Activated T-cell treated with anti-CD3 and anti-CD28 coated beads, Interleukin-2, amount 50 U/mL, for 24 hours (primary cell): Measurements from ENCODE around the gene DAB1.

Source experiments
- DNase-seq: peaks from one replicate; pipeline ENCODE4 v3.0.0-alpha.2; 2020
- H3K27ac Mint-ChIP-seq: 2 replicates; pipeline ENCODE4 v1.8.0; 2020; ENCODE audit warnings: mild to moderate bottlenecking, mixed read lengths
- H3K27me3 Mint-ChIP-seq: 2 replicates; pipeline ENCODE4 v1.8.0; 2020; ENCODE audit warnings: mixed read lengths
- H3K36me3 Mint-ChIP-seq: 2 replicates; pipeline ENCODE4 v1.8.0; 2020; ENCODE audit warnings: low read depth, mixed read lengths
- H3K4me1 Mint-ChIP-seq: 2 replicates; pipeline ENCODE4 v1.8.0; 2020; ENCODE audit warnings: low read depth, mixed read lengths
- H3K4me3 Mint-ChIP-seq: 2 replicates; pipeline ENCODE4 v1.8.0; 2020; ENCODE audit warnings: mild to moderate bottlenecking, moderate library complexity, mixed read lengths
- H3K9me3 Mint-ChIP-seq: 2 replicates; pipeline ENCODE4 v1.8.0; 2020; ENCODE audit warnings: mixed read lengths

Gene DAB1

GRCh38 chr1:57424231-57425027 is 569 bp upstream of the DAB1 start:
- no peak for DNase-seq
- peak overlapping the region; percentile 54 for H3K4me3 Mint-ChIP-seq
- H3K27me3 Mint-ChIP-seq = peaks cover 73% of the 10 kb centered on the region
- H3K4me1 Mint-ChIP-seq = peaks cover 11% of the 10 kb centered on the region
- no peak overlapping the region for H3K27ac Mint-ChIP-seq
- H3K36me3 Mint-ChIP-seq = no peaks in the 10 kb centered on the region
- no peaks in the 10 kb centered on the region for H3K9me3 Mint-ChIP-seq

- no peak overlapping the region for H3K27ac Mint-ChIP-seq
- no peaks in the 10 kb centered on the region for H3K36me3 Mint-ChIP-seq
- H3K27me3 Mint-ChIP-seq = peaks cover 77% of the 10 kb centered on the region
- peak overlapping the region; percentile 4 for H3K4me3 Mint-ChIP-seq
- no peak for DNase-seq
- no peaks in the 10 kb centered on the region for H3K9me3 Mint-ChIP-seq
- peaks cover 11% of the 10 kb centered on the region for H3K4me1 Mint-ChIP-seq
These were observed 665 bp downstream of the DAB1 start for GRCh38 chr1:57423135-57423655.

- DNase-seq = no peak
- H3K4me3 Mint-ChIP-seq = peak overlapping the region; percentile 25
- H3K27ac Mint-ChIP-seq = no peak overlapping the region
- peaks cover 11% of the 10 kb centered on the region for H3K4me1 Mint-ChIP-seq
- H3K27me3 Mint-ChIP-seq = peaks cover 78% of the 10 kb centered on the region
- H3K36me3 Mint-ChIP-seq = no peaks in the 10 kb centered on the region
- H3K9me3 Mint-ChIP-seq = no peaks in the 10 kb centered on the region
These were observed 1.4 kb downstream of the DAB1 start for GRCh38 chr1:57422271-57423134.

GRCh38 chr1:57421806-57422205 is 2.1 kb downstream of the DAB1 start:
- H3K27ac Mint-ChIP-seq = no peak overlapping the region
- no peak for DNase-seq
- H3K9me3 Mint-ChIP-seq = no peaks in the 10 kb centered on the region
- no peak overlapping the region for H3K4me3 Mint-ChIP-seq
- peaks cover 75% of the 10 kb centered on the region for H3K27me3 Mint-ChIP-seq
- H3K4me1 Mint-ChIP-seq = peaks cover 11% of the 10 kb centered on the region
- no peaks in the 10 kb centered on the region for H3K36me3 Mint-ChIP-seq

GRCh38 chr1:57420981-57421785 is 2.7 kb downstream of the DAB1 start:
- Mint-ChIP-seq H3K36me3 (no peaks in the 10 kb centered on the region), H3K27ac (no peak overlapping the region), H3K4me3 (no peak overlapping the region), H3K27me3 (peaks cover 71% of the 10 kb centered on the region), H3K4me1 (peaks cover 11% of the 10 kb centered on the region), H3K9me3 (no peaks in the 10 kb centered on the region)
- DNase-seq = no peak

- DNase-seq = no peak
- H3K4me3 Mint-ChIP-seq = no peak overlapping the region
- peaks cover 9% of the 10 kb centered on the region for H3K4me1 Mint-ChIP-seq
- peaks cover 57% of the 10 kb centered on the region for H3K27me3 Mint-ChIP-seq
- H3K9me3 Mint-ChIP-seq = peaks cover 2% of the 10 kb centered on the region
- no peaks in the 10 kb centered on the region for H3K36me3 Mint-ChIP-seq
- no peak overlapping the region for H3K27ac Mint-ChIP-seq
These were observed 4.9 kb downstream of the DAB1 start for GRCh38 chr1:57418971-57419370.

- Mint-ChIP-seq H3K9me3 (peaks cover 2% of the 10 kb centered on the region), H3K27me3 (peaks cover 13% of the 10 kb centered on the region), H3K4me1 (no peaks in the 10 kb centered on the region), H3K4me3 (no peak overlapping the region), H3K27ac (no peak overlapping the region), H3K36me3 (no peaks in the 10 kb centered on the region)
- no peak for DNase-seq
These were observed 12.6 kb downstream of the DAB1 start for GRCh38 chr1:57411262-57411661.

- no peaks in the 10 kb centered on the region for H3K4me1 Mint-ChIP-seq
- no peaks in the 10 kb centered on the region for H3K36me3 Mint-ChIP-seq
- no peak overlapping the region for H3K4me3 Mint-ChIP-seq
- H3K27ac Mint-ChIP-seq = no peak overlapping the region
- H3K9me3 Mint-ChIP-seq = no peaks in the 10 kb centered on the region
- H3K27me3 Mint-ChIP-seq = peaks cover 10% of the 10 kb centered on the region
- no peak for DNase-seq
These were observed 13.4 kb downstream of the DAB1 start for GRCh38 chr1:57410508-57410907.

GRCh38 chr1:57407928-57408327 is 15.9 kb downstream of the DAB1 start:
- H3K27ac Mint-ChIP-seq = no peak overlapping the region
- peaks cover 10% of the 10 kb centered on the region for H3K27me3 Mint-ChIP-seq
- H3K4me1 Mint-ChIP-seq = no peaks in the 10 kb centered on the region
- DNase-seq = no peak
- H3K36me3 Mint-ChIP-seq = no peaks in the 10 kb centered on the region
- no peak overlapping the region for H3K4me3 Mint-ChIP-seq
- no peaks in the 10 kb centered on the region for H3K9me3 Mint-ChIP-seq

- Mint-ChIP-seq H3K9me3 (no peaks in the 10 kb centered on the region), H3K4me1 (no peaks in the 10 kb centered on the region), H3K27me3 (peaks cover 11% of the 10 kb centered on the region), H3K36me3 (no peaks in the 10 kb centered on the region), H3K27ac (no peak overlapping the region), H3K4me3 (no peak overlapping the region)
- DNase-seq = no peak
These were observed 17.4 kb downstream of the DAB1 start for GRCh38 chr1:57406428-57406970.

- H3K9me3 Mint-ChIP-seq = no peaks in the 10 kb centered on the region
- peaks cover 8% of the 10 kb centered on the region for H3K27me3 Mint-ChIP-seq
- DNase-seq = no peak
- no peaks in the 10 kb centered on the region for H3K36me3 Mint-ChIP-seq
- H3K4me1 Mint-ChIP-seq = no peaks in the 10 kb centered on the region
- H3K4me3 Mint-ChIP-seq = no peak overlapping the region
- H3K27ac Mint-ChIP-seq = no peak overlapping the region
These were observed 19.0 kb downstream of the DAB1 start for GRCh38 chr1:57404884-57405283.

- Mint-ChIP-seq H3K4me1 (no peaks in the 10 kb centered on the region), H3K27me3 (peaks cover 8% of the 10 kb centered on the region), H3K4me3 (no peak overlapping the region), H3K9me3 (no peaks in the 10 kb centered on the region), H3K36me3 (no peaks in the 10 kb centered on the region), H3K27ac (no peak overlapping the region)
- no peak for DNase-seq
These were observed 20.7 kb downstream of the DAB1 start for GRCh38 chr1:57403201-57403600.

GRCh38 chr1:57401671-57402070 is 22.2 kb downstream of the DAB1 start:
- Mint-ChIP-seq H3K27ac (no peak overlapping the region), H3K4me3 (no peak overlapping the region), H3K9me3 (no peaks in the 10 kb centered on the region), H3K36me3 (no peaks in the 10 kb centered on the region), H3K27me3 (peaks cover 5% of the 10 kb centered on the region), H3K4me1 (no peaks in the 10 kb centered on the region)
- no peak for DNase-seq

GRCh38 chr1:57400048-57400447 is 23.8 kb downstream of the DAB1 start:
- Mint-ChIP-seq H3K27me3 (peaks cover 8% of the 10 kb centered on the region), H3K4me3 (no peak overlapping the region), H3K36me3 (no peaks in the 10 kb centered on the region), H3K27ac (no peak overlapping the region), H3K9me3 (no peaks in the 10 kb centered on the region), H3K4me1 (no peaks in the 10 kb centered on the region)
- no peak for DNase-seq
